Tibial nerve (tissue), 4 donors: ENCODE data around the gene GRPEL2. TPM values are rescaled to one million over a fixed set of nuclear protein-coding genes. Genes with fewer than 3 reads are reported as not detected.

Experiments used
- DNase-seq, 2 donors: peaks; one replicate each; pipeline ENCODE4 v3.0.0-alpha.2; 2019; ENCODE audit warnings: low spot score in 2 of 2
- H3K27ac ChIP-seq, 4 donors: fragments of 200-600 bp; sonication (generic) in 3 of 4; one replicate each; pipeline ENCODE4 v1.5.1; 2017 to 2019; ENCODE audit warnings: mild to moderate bottlenecking in 1 of 4
- H3K27me3 ChIP-seq, 2 donors: fragments of 200-600 bp; sonication (generic) in 1 of 2; one replicate each; pipeline versions ENCODE4 v1.5.1 to v1.6.0; 2017 to 2019
- H3K36me3 ChIP-seq, 3 donors: fragments of 200-600 bp; sonication (generic); one replicate each; pipeline ENCODE4 v1.5.1; 2018 to 2019
- H3K4me1 ChIP-seq, 4 donors: fragments of 200-600 bp; sonication (generic) in 3 of 4; one replicate each; pipeline ENCODE4 v1.5.1; 2017 to 2019
- H3K4me3 ChIP-seq, 4 donors: fragments of 200-600 bp; sonication (generic) in 3 of 4; one replicate each; pipeline ENCODE4 v1.5.1; 2017 to 2019; ENCODE audit warnings: mild to moderate bottlenecking in 1 of 4, moderate library complexity in 1 of 4
- H3K9me3 ChIP-seq, 4 donors: fragments of 200-600 bp; sonication (generic) in 3 of 4; one replicate each; pipeline ENCODE4 v1.5.1; 2017 to 2019
- CTCF ChIP-seq, 5 experiments: fragments of 200-600 bp in 3 of 5; fragments of 450-650 bp in 2 of 5; sonication (generic) in 3 of 5; IDR thresholded peaks; one replicate each; pipeline ENCODE4 v1.5.1; 2016 to 2019; ENCODE audit warnings: antibody characterized with exemption in 5 of 5, mild to moderate bottlenecking in 3 of 5, moderate library complexity in 2 of 5
- EP300 ChIP-seq, 2 donors: sonication (generic); formaldehyde crosslinking; IDR thresholded peaks; one replicate each; pipeline ENCODE4 v1.6.1; 2017; ENCODE audit warnings: antibody characterized with exemption in 2 of 2, mild to moderate bottlenecking in 1 of 2
- POLR2A ChIP-seq, 2 donors: fragments of 450-650 bp; IDR thresholded peaks; one replicate each; pipeline ENCODE4 v1.6.1; 2017; ENCODE audit warnings: antibody characterized with exemption in 2 of 2, mild to moderate bottlenecking in 2 of 2, moderate library complexity in 2 of 2
- WGBS, 2 donors: methylation state at CpG; one replicate each; pipeline ENCODE4 v1.1.5; 2018; 5-methylcytosine and 5-hydroxymethylcytosine counted together
- total RNA-seq, 4 donors: library from RNA; depleted of rRNA; stranded (reverse); fragments of >200 nt; gene quantifications; one replicate each; pipeline ENCODE4 v1.1.0, GENCODE V29; 2016

Gene GRPEL2
- 10 to 100 TPM in 2 of 4 donors, 1 to 10 TPM in 2; 6.5 to 13.5 (median 10.3) TPM for total RNA-seq

GRCh38 chr5:149345147-149345891, at the start of gene GRPEL2:
GRPEL2 (plus strand) TSS chr5:149345499; CDS start chr5:149345540, 41 bp downstream.
- TF ChIP-seq POLR2A (IDR thresholded peaks at IDR 0.05) = peak; percentile 5 to 55
- TF ChIP-seq CTCF (IDR thresholded peaks at IDR 0.05) = peak in 1 of 5 experiments; percentile 40
- TF ChIP-seq EP300 (IDR thresholded peaks at IDR 0.05) = peak; percentile 87 to 88
- peaks cover 0 to 38% (median 1%) of the 10 kb centered on the region in 3 donors for H3K36me3 ChIP-seq
- no peaks in the 10 kb centered on the region for H3K9me3 ChIP-seq
- H3K27me3 ChIP-seq = no peaks in the 10 kb centered on the region
- peak within 1 kb of the TSS; percentile 59 to 83 (median 69) for H3K4me3 ChIP-seq
- H3K27ac ChIP-seq = peak within 1 kb of the TSS; percentile 62 to 84 (median 72)
- H3K4me1 ChIP-seq = peaks cover 0 to 26% (median 3%) of the 10 kb centered on the region in 4 donors
- WGBS, 2 donors = 1% methylated on average over 47 to 52 of the region's 54 CpGs
- peak; percentile 87 for DNase-seq

DNA sequence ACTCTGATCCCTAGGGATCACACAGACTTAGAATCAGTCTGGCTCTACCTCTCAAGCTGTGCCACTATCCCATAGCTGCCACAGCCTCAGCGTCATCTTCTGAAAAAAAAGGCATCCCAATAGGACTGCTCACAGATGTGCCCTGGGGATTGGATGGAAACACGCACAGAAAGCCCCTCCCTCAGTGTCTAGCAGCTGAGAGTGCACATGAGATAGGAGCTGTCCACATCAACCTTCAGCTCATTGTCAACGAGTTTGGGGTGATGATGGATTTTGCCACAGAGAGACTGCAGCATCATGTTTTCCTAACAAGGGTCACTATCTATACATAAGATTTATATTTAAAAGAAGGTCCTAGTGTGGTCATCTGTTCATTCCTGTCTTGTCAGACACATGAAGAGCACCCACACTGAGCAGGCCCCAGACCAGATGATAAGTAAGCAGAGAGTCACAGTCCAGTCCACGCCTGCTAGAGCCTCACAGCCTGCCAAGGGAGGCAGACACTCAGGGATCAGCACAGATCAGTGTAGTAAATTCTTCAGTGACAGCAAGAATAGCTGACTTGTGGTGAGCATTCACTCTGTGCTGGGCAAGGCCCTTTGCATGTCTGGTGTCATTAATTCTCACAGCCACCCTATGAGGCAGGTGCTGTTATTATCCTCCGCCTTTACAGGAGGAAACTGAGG, 47.8 kb upstream of the GRPEL2 start:
- peaks cover 0 to 42% (median 2%) of the 10 kb centered on the region in 4 donors for H3K4me1 ChIP-seq
- H3K9me3 ChIP-seq = no peaks in the 10 kb centered on the region
- H3K27me3 ChIP-seq = no peaks in the 10 kb centered on the region
- peaks cover 0 to 36% (median 0%) of the 10 kb centered on the region in 3 donors for H3K36me3 ChIP-seq
- DNase-seq = no peak
- no peak overlapping the region for H3K4me3 ChIP-seq
- 71 to 81% methylated on average over 5 of the region's 5 CpGs for WGBS, 2 donors
- H3K27ac ChIP-seq = peak overlapping the region in 1 of 4 donors; percentile 28
- TF ChIP-seq CTCF (IDR thresholded peaks at IDR 0.05) (no peak), POLR2A (IDR thresholded peaks at IDR 0.05) (no peak), EP300 (IDR thresholded peaks at IDR 0.05) (no peak)

GRCh38 chr5:149298163-149298562, 47.1 kb upstream of the GRPEL2 start:
- Histone ChIP-seq H3K4me1 (peaks cover 0 to 42% (median 2%) of the 10 kb centered on the region in 4 donors), H3K9me3 (no peaks in the 10 kb centered on the region), H3K4me3 (no peak overlapping the region), H3K36me3 (peaks cover 0 to 43% (median 0%) of the 10 kb centered on the region in 3 donors), H3K27ac (peak overlapping the region in 1 of 4 donors; percentile 28), H3K27me3 (no peaks in the 10 kb centered on the region)
- TF ChIP-seq EP300 (IDR thresholded peaks at IDR 0.05) = no peak
- DNase-seq = no peak
- 59 to 62% methylated on average over 1 of the region's 1 CpG for WGBS, 2 donors

- Histone ChIP-seq H3K4me1 (peaks cover 0 to 42% (median 2%) of the 10 kb centered on the region in 4 donors), H3K4me3 (no peak overlapping the region), H3K27me3 (no peaks in the 10 kb centered on the region), H3K36me3 (peaks cover 0 to 50% (median 0%) of the 10 kb centered on the region in 3 donors), H3K27ac (peak overlapping the region in 1 of 4 donors; percentile 64), H3K9me3 (no peaks in the 10 kb centered on the region)
- TF ChIP-seq EP300 (IDR thresholded peaks at IDR 0.05) (peak in 1 of 2 donors; percentile 75), CTCF (IDR thresholded peaks at IDR 0.05) (no peak)
- WGBS, 2 donors = 69% methylated on average over 5 to 11 of the region's 11 CpGs
- DNase-seq = no peak
These were observed 46.4 kb upstream of the GRPEL2 start for GRCh38 chr5:149298842-149299404.

DNA sequence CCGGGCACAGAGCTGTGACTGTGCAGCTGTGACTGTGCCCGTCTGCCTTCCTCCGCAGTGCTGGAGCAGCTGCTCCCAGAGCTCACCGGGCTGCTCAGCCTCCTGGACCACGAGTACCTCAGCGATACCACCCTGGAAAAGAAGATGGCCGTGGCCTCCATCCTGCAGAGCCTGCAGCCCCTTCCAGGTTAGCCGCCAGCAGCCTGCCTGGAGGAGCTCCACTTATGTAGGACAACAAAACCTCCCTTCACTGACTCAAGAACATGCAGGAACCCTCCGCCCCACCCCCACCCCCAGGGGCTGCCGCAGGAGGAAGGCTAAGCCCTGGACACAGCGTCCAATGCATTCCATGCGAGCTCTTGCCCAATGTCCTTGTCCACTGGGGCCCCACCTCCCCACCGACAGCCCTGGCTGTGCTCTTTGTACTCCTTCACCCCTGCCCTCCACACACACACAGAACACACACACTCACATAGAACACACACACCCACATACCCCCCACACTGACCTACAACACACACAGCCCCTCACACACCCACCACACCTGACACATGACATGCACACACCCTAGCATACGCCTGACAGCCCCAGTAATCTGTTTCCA, 45.7 kb upstream of the GRPEL2 start:
- Histone ChIP-seq H3K4me3 (no peak overlapping the region), H3K4me1 (peaks cover 0 to 42% (median 2%) of the 10 kb centered on the region in 4 donors), H3K27ac (peak overlapping the region in 1 of 4 donors; percentile 64), H3K36me3 (peaks cover 0 to 57% (median 0%) of the 10 kb centered on the region in 3 donors), H3K9me3 (no peaks in the 10 kb centered on the region), H3K27me3 (no peaks in the 10 kb centered on the region)
- no peak for DNase-seq
- no peak for TF ChIP-seq POLR2A (IDR thresholded peaks at IDR 0.05)
- TF ChIP-seq EP300 (IDR thresholded peaks at IDR 0.05) = peak in 1 of 2 donors; percentile 31
- WGBS, 2 donors = 65 to 70% methylated on average over 12 to 13 of the region's 14 CpGs
